ENCODE results near the gene LY6G6C. TPM values are rescaled to one million over a fixed set of nuclear protein-coding genes. Genes with fewer than 3 reads are reported as not detected.

The LY6G6C gene
- total RNA-seq, 2 donors from 2014 or later, result not detected

DNA sequence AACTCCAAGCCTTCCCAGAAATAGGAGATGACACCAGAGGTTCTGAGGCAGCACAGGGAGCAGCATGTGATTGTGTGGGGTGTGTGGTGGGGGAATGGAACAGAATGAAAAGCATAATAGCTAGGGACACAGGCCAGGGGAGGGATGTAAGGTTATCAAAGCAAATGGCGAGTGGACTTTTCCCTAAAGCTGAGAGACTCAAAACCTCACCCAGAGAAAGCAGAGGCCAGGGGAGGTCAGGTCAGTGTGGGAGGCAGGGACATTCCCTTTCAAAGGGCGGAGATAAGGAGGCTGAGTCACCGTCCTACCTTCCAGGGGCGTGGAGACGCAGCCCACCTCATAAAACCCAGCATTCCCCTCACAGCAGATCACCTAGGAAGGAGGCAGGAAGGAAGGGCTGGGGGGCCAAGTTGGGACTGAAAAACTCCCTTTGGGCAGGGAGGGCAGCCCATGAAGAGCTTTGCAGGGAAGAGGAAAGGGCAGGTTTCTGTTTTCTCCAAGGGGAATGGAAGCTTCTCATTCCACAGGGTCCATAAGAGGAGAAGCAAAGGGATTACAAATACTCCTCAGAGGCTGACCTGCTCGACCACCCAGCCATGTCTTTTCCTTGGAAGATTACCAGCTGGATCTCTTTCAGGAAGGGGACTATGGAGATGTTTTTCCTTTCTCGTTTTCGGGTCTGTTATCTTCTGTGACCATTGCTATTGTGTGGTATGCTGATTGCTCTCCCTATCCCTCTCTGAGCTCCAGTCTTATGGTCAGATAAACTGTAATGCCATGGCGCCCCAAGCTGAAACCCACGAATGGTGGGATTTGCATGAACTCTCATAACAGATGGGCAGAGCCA lies 31.1 kb downstream of the LY6G6C start:
- no peak for ATAC-seq
- H3K27me3 ChIP-seq, result no peaks in the 10 kb centered on the region
- no peak overlapping the region for H3K4me3 ChIP-seq
- WGBS, 2 donors, result 73 to 76% methylated on average over 10 of the region's 10 CpGs
- no peak for DNase-seq
- no peak for TF ChIP-seq POLR2A (IDR thresholded peaks at IDR 0.05)
- TF ChIP-seq, protein P1, sequence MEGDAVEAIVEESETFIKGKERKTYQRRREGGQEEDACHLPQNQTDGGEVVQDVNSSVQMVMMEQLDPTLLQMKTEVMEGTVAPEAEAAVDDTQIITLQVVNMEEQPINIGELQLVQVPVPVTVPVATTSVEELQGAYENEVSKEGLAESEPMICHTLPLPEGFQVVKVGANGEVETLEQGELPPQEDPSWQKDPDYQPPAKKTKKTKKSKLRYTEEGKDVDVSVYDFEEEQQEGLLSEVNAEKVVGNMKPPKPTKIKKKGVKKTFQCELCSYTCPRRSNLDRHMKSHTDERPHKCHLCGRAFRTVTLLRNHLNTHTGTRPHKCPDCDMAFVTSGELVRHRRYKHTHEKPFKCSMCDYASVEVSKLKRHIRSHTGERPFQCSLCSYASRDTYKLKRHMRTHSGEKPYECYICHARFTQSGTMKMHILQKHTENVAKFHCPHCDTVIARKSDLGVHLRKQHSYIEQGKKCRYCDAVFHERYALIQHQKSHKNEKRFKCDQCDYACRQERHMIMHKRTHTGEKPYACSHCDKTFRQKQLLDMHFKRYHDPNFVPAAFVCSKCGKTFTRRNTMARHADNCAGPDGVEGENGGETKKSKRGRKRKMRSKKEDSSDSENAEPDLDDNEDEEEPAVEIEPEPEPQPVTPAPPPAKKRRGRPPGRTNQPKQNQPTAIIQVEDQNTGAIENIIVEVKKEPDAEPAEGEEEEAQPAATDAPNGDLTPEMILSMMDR (IDR thresholded peaks at IDR 0.05), result no peak
- H3K36me3 ChIP-seq (replicated peaks in 1 of 2; ENCODE audit: insufficient read depth in 1 of 2, low read depth in 2 of 2), result peaks cover 0 to 15% of the 10 kb centered on the region in 2 donors
- no peaks in the 10 kb centered on the region for H3K9me3 ChIP-seq
- H3K4me1 ChIP-seq, result no peaks in the 10 kb centered on the region
- intact Hi-C loops (cut with DNase I), result no loop called here
- no peak overlapping the region for H3K27ac ChIP-seq

DNA sequence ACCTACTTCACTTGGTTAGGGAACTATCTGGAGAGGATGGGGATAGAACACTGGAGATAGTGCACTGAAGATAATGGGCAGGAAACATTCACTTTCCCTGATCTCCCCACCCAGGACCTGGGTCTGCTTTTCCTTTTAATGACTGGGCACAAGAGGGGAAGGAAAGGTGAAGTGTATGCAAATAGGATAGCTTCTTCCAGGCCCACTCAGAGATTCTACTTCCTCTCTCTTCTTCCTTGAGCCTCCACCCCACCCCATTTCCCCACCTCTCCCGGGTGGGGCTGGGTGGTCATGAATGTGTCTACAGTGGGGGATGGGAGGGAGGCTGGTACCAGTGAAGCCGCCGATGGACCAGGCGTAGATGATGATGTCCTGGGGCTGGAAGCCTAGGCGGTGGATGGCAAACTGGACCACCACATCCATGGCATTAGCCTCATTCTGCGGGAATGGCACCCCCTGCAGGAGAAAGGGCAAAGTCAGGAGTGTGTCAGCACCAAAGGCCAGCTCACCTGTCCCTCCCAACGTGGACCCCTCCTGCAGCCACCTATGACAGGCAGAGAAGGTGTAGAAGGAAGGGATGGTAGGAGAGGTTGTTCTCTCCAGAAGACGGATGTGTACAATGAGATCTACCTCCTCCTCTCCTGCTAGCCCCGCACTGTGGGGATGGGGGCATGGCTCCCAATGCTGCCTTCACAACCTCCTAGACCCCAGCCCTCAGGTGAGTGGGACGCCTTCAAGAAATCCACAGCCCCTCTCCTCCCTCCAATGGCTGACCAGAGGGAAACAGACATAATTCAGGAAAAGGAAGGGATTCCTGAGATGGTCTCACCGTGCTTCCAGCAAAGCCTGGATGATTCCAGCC lies 32.1 kb downstream of the LY6G6C start:
- intact Hi-C loops (cut with DNase I), result no loop called here
- Histone ChIP-seq H3K4me3 (no peak overlapping the region), H3K27me3 (no peaks in the 10 kb centered on the region), H3K9me3 (no peaks in the 10 kb centered on the region), H3K36me3 (replicated peaks in 1 of 2; ENCODE audit: insufficient read depth in 1 of 2, low read depth in 2 of 2) (peaks cover 0 to 15% of the 10 kb centered on the region in 2 donors), H3K27ac (no peak overlapping the region), H3K4me1 (no peaks in the 10 kb centered on the region)
- ATAC-seq, result no peak
- no peak for DNase-seq
- WGBS, 2 donors, result 81 to 82% methylated on average over 10 to 11 of the region's 11 CpGs
- TF ChIP-seq POLR2A (IDR thresholded peaks at IDR 0.05), result no peak
- TF ChIP-seq, protein P1 (IDR thresholded peaks at IDR 0.05), result peak in 1 of 7 experiments; percentile 21

GRCh38 chr6:31687860-31688693 lies 33.5 kb downstream of the LY6G6C start:
- no peaks in the 10 kb centered on the region for H3K9me3 ChIP-seq
- no peak overlapping the region for H3K27ac ChIP-seq
- peaks cover 3% of the 10 kb centered on the region for H3K4me1 ChIP-seq
- DNase-seq (no peak), ATAC-seq (no peak)
- TF ChIP-seq, protein P1 (IDR thresholded peaks at IDR 0.05), result no peak
- TF ChIP-seq POLR2A (IDR thresholded peaks at IDR 0.05), result no peak
- H3K4me3 ChIP-seq, result no peak overlapping the region
- no peaks in the 10 kb centered on the region for H3K27me3 ChIP-seq
- intact Hi-C loops (cut with DNase I), result no loop called here
- WGBS, 2 donors, result 76 to 80% methylated on average over 13 to 14 of the region's 14 CpGs
- peaks cover 0 to 15% of the 10 kb centered on the region in 2 donors for H3K36me3 ChIP-seq (replicated peaks in 1 of 2; ENCODE audit: insufficient read depth in 1 of 2, low read depth in 2 of 2)

GRCh38 chr6:31687321-31687720 lies 34.2 kb downstream of the LY6G6C start:
- Histone ChIP-seq H3K9me3 (no peaks in the 10 kb centered on the region), H3K27me3 (no peaks in the 10 kb centered on the region), H3K4me1 (peaks cover 10% of the 10 kb centered on the region), H3K27ac (no peak overlapping the region), H3K4me3 (no peak overlapping the region), H3K36me3 (replicated peaks in 1 of 2; ENCODE audit: insufficient read depth in 1 of 2, low read depth in 2 of 2) (peaks cover 0 to 15% of the 10 kb centered on the region in 2 donors)
- DNase-seq (no peak), ATAC-seq (no peak)
- TF ChIP-seq, protein P1 (IDR thresholded peaks at IDR 0.05), result no peak
- no peak for TF ChIP-seq POLR2A (IDR thresholded peaks at IDR 0.05)
- intact Hi-C loops (cut with DNase I), result no loop called here
- WGBS, 2 donors, result 81 to 95% methylated on average over 8 of the region's 8 CpGs
